Activated naive CD8-positive, alpha-beta T cell treated with anti-CD3 and anti-CD28 coated beads for 36 hours (primary cell): Measurements from ENCODE around the gene TRIO. TPM values are rescaled to one million over a fixed set of nuclear protein-coding genes. Genes with fewer than 3 reads are reported as not detected.

Experiments
- DNase-seq: peaks from one replicate; pipeline ENCODE4 v3.0.0; 2021
- H3K27ac Mint-ChIP-seq: one replicate; pipeline ENCODE4 v1.8.0; 2022; ENCODE audit warnings: mild to moderate bottlenecking, moderate library complexity, mixed read lengths
- H3K27me3 Mint-ChIP-seq: one replicate; pipeline ENCODE4 v1.8.0; 2022; ENCODE audit warnings: mild to moderate bottlenecking, mixed read lengths
- H3K36me3 Mint-ChIP-seq: one replicate; pipeline ENCODE4 v1.8.0; 2021; ENCODE audit warnings: mild to moderate bottlenecking, mixed read lengths
- H3K4me1 Mint-ChIP-seq: one replicate; pipeline ENCODE4 v1.8.0; 2021; ENCODE audit warnings: mixed read lengths
- H3K4me3 Mint-ChIP-seq: one replicate; pipeline ENCODE4 v1.8.0; 2022; ENCODE audit warnings: mild to moderate bottlenecking, moderate library complexity, mixed read lengths
- H3K9me3 Mint-ChIP-seq: one replicate; pipeline ENCODE4 v1.8.0; 2022; ENCODE audit warnings: mixed read lengths
- total RNA-seq, 2 experiments: library from RNA; stranded (reverse); gene quantifications; one replicate each; pipeline ENCODE4 v1.2.3, GENCODE V29; 2021

Gene TRIO
- total RNA-seq, 2 experiments from 2014 or later: 7.4 to 9.8 TPM

- H3K4me3 Mint-ChIP-seq: no peak overlapping the region
- H3K4me1 Mint-ChIP-seq: no peaks in the 10 kb centered on the region
- no peaks in the 10 kb centered on the region for H3K36me3 Mint-ChIP-seq
- H3K27me3 Mint-ChIP-seq: peaks cover 31% of the 10 kb centered on the region
- H3K9me3 Mint-ChIP-seq: peaks cover 5% of the 10 kb centered on the region
- DNase-seq: no peak
- H3K27ac Mint-ChIP-seq: no peak overlapping the region
Observed at GRCh38 chr5:14134771-14135170, 8.4 kb upstream of the TRIO start.

- no peaks in the 10 kb centered on the region for H3K36me3 Mint-ChIP-seq
- H3K9me3 Mint-ChIP-seq: peaks cover 5% of the 10 kb centered on the region
- H3K27ac Mint-ChIP-seq: no peak overlapping the region
- no peak overlapping the region for H3K4me3 Mint-ChIP-seq
- no peak for DNase-seq
- H3K27me3 Mint-ChIP-seq: peaks cover 35% of the 10 kb centered on the region
- H3K4me1 Mint-ChIP-seq: no peaks in the 10 kb centered on the region
Observed at GRCh38 chr5:14135621-14136020, 7.5 kb upstream of the TRIO start.

GRCh38 chr5:14136228-14136627 is 6.9 kb upstream of the TRIO start:
- no peak for DNase-seq
- Mint-ChIP-seq H3K27ac (no peak overlapping the region), H3K4me3 (no peak overlapping the region), H3K9me3 (peaks cover 5% of the 10 kb centered on the region), H3K4me1 (no peaks in the 10 kb centered on the region), H3K36me3 (no peaks in the 10 kb centered on the region), H3K27me3 (peaks cover 38% of the 10 kb centered on the region)

- Mint-ChIP-seq H3K27ac (no peak overlapping the region), H3K4me1 (peaks cover 4% of the 10 kb centered on the region), H3K27me3 (peaks cover 50% of the 10 kb centered on the region), H3K36me3 (no peaks in the 10 kb centered on the region), H3K9me3 (peaks cover 5% of the 10 kb centered on the region), H3K4me3 (no peak overlapping the region)
- DNase-seq: no peak
Observed at GRCh38 chr5:14138608-14139540, 4.3 kb upstream of the TRIO start.

GRCh38 chr5:14141764-14142163 is 1.4 kb upstream of the TRIO start:
- no peaks in the 10 kb centered on the region for H3K9me3 Mint-ChIP-seq
- H3K36me3 Mint-ChIP-seq: no peaks in the 10 kb centered on the region
- H3K4me3 Mint-ChIP-seq: no peak overlapping the region
- peaks cover 52% of the 10 kb centered on the region for H3K27me3 Mint-ChIP-seq
- H3K4me1 Mint-ChIP-seq: peaks cover 8% of the 10 kb centered on the region
- no peak overlapping the region for H3K27ac Mint-ChIP-seq
- no peak for DNase-seq

GRCh38 chr5:14142202-14142826 is 828 bp upstream of the TRIO start:
- H3K27me3 Mint-ChIP-seq: peaks cover 53% of the 10 kb centered on the region
- no peaks in the 10 kb centered on the region for H3K9me3 Mint-ChIP-seq
- H3K4me3 Mint-ChIP-seq: peak overlapping the region; percentile 76
- no peak overlapping the region for H3K27ac Mint-ChIP-seq
- DNase-seq: no peak
- H3K4me1 Mint-ChIP-seq: peaks cover 8% of the 10 kb centered on the region
- H3K36me3 Mint-ChIP-seq: no peaks in the 10 kb centered on the region

- H3K27ac Mint-ChIP-seq: no peak overlapping the region
- H3K27me3 Mint-ChIP-seq: peaks cover 52% of the 10 kb centered on the region
- H3K4me3 Mint-ChIP-seq: no peak overlapping the region
- H3K9me3 Mint-ChIP-seq: no peaks in the 10 kb centered on the region
- no peak for DNase-seq
- peaks cover 8% of the 10 kb centered on the region for H3K4me1 Mint-ChIP-seq
- H3K36me3 Mint-ChIP-seq: no peaks in the 10 kb centered on the region
Observed at GRCh38 chr5:14143546-14143840, 351 bp downstream of the TRIO start.

- Mint-ChIP-seq H3K9me3 (no peaks in the 10 kb centered on the region), H3K36me3 (no peaks in the 10 kb centered on the region), H3K4me1 (peaks cover 8% of the 10 kb centered on the region), H3K27ac (peak overlapping the region; percentile 60), H3K4me3 (peak overlapping the region; percentile 78), H3K27me3 (peaks cover 56% of the 10 kb centered on the region)
- DNase-seq: peak; percentile 37
Observed at GRCh38 chr5:14143841-14144585, 871 bp downstream of the TRIO start.

- H3K9me3 Mint-ChIP-seq: no peaks in the 10 kb centered on the region
- no peaks in the 10 kb centered on the region for H3K36me3 Mint-ChIP-seq
- DNase-seq: peak; percentile 55
- peaks cover 8% of the 10 kb centered on the region for H3K4me1 Mint-ChIP-seq
- H3K27me3 Mint-ChIP-seq: peaks cover 57% of the 10 kb centered on the region
- H3K27ac Mint-ChIP-seq: no peak overlapping the region
- peak overlapping the region; percentile 78 for H3K4me3 Mint-ChIP-seq
Observed at GRCh38 chr5:14144586-14145434, 1.7 kb downstream of the TRIO start.

- Mint-ChIP-seq H3K27me3 (peaks cover 55% of the 10 kb centered on the region), H3K36me3 (no peaks in the 10 kb centered on the region), H3K4me1 (peaks cover 8% of the 10 kb centered on the region), H3K27ac (no peak overlapping the region), H3K9me3 (no peaks in the 10 kb centered on the region), H3K4me3 (peak overlapping the region; percentile 67)
- no peak for DNase-seq
Observed at GRCh38 chr5:14145435-14146334, 2.5 kb downstream of the TRIO start.

GRCh38 chr5:14146725-14147124 is 3.6 kb downstream of the TRIO start:
- Mint-ChIP-seq H3K36me3 (no peaks in the 10 kb centered on the region), H3K4me3 (no peak overlapping the region), H3K9me3 (no peaks in the 10 kb centered on the region), H3K4me1 (peaks cover 8% of the 10 kb centered on the region), H3K27ac (no peak overlapping the region), H3K27me3 (peaks cover 49% of the 10 kb centered on the region)
- no peak for DNase-seq

- peaks cover 8% of the 10 kb centered on the region for H3K4me1 Mint-ChIP-seq
- H3K27me3 Mint-ChIP-seq: peaks cover 44% of the 10 kb centered on the region
- no peak overlapping the region for H3K27ac Mint-ChIP-seq
- no peak for DNase-seq
- H3K9me3 Mint-ChIP-seq: no peaks in the 10 kb centered on the region
- no peak overlapping the region for H3K4me3 Mint-ChIP-seq
- no peaks in the 10 kb centered on the region for H3K36me3 Mint-ChIP-seq
Observed at GRCh38 chr5:14147210-14147609, 4.1 kb downstream of the TRIO start.

GRCh38 chr5:14148483-14148882 is 5.3 kb downstream of the TRIO start:
- H3K27me3 Mint-ChIP-seq: peaks cover 40% of the 10 kb centered on the region
- H3K4me1 Mint-ChIP-seq: peaks cover 4% of the 10 kb centered on the region
- DNase-seq: no peak
- no peak overlapping the region for H3K27ac Mint-ChIP-seq
- H3K9me3 Mint-ChIP-seq: no peaks in the 10 kb centered on the region
- H3K4me3 Mint-ChIP-seq: no peak overlapping the region
- no peaks in the 10 kb centered on the region for H3K36me3 Mint-ChIP-seq
